Measurements from ENCODE around the gene CYS1.

DNA sequence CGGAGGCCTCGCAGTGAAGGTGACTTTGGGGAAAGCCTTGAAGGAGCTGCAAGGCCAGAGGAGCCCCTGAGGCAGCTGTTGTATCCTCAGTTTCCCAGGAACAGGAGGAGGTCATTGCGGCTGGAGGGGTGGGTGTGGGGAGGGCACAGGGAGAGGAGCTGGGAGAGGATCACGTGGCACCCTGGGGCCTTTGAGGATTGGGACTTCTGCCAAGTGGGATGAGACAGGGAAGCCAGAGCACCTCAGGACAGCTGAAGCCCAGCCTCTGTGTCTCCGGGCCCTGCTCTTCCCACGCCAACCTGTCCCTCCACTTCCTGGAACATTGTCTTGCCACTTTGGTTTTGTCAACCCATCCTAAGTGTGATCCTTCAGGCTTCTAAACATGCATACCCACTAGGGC is 23.0 kb upstream of the CYS1 start:
- no peak for TF ChIP-seq ZNF274 (IDR thresholded peaks at IDR 0.05; ENCODE audit: low read depth, low read length)
- no peak for TF ChIP-seq YY1 (IDR thresholded peaks at IDR 0.05; ENCODE audit: insufficient read depth, insufficient read length)

Data from NT2/D1 (cell line).